GM13976 (cell line): Measurements from ENCODE around the gene ATP10A.

Experiments
- DNase-seq: peaks from one replicate; pipeline ENCODE4 v3.0.0; 2012; ENCODE audit warnings: low spot score
- in situ Hi-C: fragments of 300-500 bp; cut with MboI; formaldehyde crosslinking; loops from one replicate; pipeline ENCODE4 v1.12.0; 2022; ENCODE audit warnings: low sequenced_read_pairs, mixed read lengths, inconsistent platforms; ENCODE audit not compliant: unreplicated experiment
- TF ChIP-seq, protein P1 (sequence below): IDR thresholded peaks from 2 replicates; pipeline ENCODE4 v1.5.1; 2012; ENCODE audit warnings: borderline replicate concordance, mild to moderate bottlenecking; ENCODE audit not compliant: insufficient read depth; ENCODE audit errors: extremely low read depth, missing control alignments, control extremely low read depth

Gene ATP10A

DNA sequence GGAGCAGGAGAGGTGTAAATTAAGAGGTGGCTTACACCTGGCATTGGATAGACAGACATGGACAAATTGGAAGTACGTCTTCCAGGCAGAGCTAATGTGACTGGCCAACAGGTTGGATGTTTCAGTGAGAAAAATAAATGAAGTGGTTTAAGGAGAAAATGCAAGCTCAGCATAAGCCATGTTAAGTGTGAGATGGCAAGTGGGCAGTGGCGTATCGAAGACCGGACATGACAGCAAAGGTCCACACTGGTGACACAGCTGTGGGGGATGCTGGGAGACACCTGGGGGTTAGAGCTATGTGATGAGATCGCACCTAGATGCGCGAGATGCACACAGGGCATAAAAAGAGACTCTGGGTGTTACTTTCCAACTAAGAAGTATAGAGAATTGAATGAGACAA lies 3.7 kb upstream of the ATP10A start:
- TF ChIP-seq, protein P1, sequence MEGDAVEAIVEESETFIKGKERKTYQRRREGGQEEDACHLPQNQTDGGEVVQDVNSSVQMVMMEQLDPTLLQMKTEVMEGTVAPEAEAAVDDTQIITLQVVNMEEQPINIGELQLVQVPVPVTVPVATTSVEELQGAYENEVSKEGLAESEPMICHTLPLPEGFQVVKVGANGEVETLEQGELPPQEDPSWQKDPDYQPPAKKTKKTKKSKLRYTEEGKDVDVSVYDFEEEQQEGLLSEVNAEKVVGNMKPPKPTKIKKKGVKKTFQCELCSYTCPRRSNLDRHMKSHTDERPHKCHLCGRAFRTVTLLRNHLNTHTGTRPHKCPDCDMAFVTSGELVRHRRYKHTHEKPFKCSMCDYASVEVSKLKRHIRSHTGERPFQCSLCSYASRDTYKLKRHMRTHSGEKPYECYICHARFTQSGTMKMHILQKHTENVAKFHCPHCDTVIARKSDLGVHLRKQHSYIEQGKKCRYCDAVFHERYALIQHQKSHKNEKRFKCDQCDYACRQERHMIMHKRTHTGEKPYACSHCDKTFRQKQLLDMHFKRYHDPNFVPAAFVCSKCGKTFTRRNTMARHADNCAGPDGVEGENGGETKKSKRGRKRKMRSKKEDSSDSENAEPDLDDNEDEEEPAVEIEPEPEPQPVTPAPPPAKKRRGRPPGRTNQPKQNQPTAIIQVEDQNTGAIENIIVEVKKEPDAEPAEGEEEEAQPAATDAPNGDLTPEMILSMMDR, result no peak
- DNase-seq, result no peak
- in situ Hi-C loops, result no loop called here

DNA sequence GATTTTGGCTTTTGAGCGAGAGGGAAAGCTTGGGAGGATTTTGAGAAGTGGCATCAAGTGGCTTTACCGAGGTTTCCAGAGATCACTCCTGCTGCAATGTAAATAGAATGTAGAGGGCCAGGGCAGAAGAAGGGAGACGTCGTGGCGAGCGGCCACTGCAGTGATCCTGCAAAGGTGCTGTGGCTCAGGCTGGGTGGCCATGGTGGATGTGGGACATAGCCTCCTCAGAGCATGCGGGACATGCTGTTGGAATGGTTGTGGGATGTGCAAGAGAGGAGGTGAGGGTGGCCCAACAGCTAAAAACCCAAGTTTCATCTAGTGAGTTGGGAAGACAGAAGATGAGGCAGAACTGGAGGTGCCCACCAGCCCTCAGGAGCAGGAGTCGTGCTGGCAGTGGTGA lies 3.1 kb upstream of the ATP10A start:
- DNase-seq, result no peak
- in situ Hi-C loops, result no loop called here
- TF ChIP-seq, protein P1, result no peak

DNA sequence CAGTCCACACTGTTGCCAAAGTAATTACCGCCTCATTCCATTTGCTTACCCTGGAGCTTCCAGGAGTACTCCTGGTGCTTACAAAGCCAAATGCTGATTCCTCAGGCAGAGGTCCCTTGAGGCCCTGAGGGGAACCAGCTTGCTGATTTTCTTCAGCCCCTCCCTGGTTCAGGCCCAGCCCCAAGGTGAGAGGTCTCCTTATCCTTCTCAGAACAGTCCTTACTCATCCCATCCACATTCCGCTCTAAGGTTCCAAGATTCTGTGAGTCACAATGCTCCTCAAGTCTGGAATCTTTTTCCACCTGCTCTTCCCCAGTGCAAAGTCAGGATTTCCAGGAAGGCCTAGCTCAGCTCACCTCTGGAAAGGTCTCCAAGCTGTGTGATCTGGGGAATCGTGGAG lies 1.8 kb upstream of the ATP10A start:
- DNase-seq, result no peak
- in situ Hi-C loops, result no loop called here

DNA sequence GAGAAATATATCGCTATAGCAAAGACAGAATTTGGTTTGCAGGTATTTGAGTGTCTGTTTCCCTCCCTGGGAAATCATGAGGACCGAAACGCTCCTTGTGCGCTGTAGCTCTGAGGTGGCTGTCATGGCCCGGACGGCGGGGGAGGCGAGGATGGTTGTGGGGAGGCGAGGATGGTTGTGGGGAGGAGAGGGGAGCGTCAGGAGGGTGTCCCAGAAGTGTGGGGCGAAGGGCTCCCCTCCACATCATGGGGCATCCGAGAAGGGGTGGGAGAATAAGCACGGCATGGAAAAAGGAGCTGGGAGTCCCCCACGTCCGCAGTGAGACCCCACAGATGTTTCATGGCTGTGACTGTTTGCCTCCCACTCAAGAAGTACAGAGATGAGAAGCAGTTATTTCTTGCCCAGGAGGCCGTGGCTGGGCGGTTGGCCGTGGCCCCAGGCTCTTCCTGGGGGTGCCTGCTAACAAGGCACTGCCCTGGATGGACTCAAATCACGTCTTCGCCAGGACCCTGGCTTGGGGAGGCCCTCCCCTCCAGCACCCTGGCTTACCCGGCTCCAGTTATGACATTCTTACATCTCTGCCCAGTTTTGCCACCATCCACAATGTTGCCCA lies 947 bp upstream of the ATP10A start:
- TF ChIP-seq, protein P1, result no peak
- DNase-seq, result no peak
- in situ Hi-C loops, result no loop called here

More for the DNA sequence above, 1.8 kb upstream of the ATP10A start:
- TF ChIP-seq, protein P1, result no peak

DNA sequence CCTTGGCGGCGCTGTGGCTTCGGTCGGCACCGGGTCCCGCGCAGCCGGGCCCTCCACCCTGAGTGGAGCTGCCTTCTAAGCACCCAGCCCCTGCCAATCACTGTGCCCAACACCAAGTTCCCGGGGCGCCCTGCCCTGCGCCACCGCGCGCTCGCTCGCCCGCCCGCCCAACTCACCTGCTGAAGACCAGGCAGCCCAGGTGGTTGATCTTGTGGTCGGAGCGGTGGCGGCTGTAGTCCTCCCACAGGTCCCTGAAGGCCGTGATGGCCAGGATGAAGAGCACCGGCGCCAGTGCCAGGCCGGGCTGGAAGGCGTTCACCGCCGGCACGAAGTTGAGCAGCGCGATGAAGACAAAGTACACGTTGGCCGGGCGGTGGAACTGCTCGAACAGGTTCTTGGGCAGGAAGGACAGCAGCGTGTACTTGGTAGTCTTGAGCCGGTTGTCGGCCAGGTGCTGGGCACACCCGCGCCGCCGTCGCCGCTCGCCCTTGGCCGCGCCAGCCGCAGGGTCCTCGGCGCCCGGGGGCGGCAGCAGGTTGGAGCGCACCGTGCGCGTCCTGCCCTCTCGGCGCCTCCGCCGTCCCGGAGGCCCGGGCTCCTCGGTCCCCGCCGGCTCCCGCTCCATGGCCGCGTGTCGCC lies 536 bp downstream of the ATP10A start:
- DNase-seq, result no peak
- in situ Hi-C loops, result no loop called here
- TF ChIP-seq, protein P1, result no peak

DNA sequence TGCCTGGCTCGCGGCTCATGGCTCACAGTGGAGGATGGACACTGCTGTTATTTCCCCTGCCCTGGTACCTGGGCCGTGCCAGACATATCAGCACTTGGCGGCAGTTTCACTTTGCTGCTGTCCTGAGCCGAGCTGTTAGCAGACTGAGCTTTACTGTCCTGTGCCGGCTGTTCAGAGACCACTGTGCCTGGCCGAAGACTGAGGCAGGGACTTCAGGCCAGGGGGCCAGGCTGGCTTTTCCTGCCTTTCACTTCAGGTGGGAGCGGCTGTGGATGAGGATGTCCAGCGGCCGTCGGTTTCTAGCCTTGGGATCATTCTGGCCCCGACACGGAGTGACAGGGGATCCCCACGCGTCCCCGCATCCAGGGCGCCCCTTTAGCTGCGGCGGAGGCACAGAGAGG lies 1.1 kb downstream of the ATP10A start:
- in situ Hi-C loops, result no loop called here
- TF ChIP-seq, protein P1, result no peak
- DNase-seq, result no peak
